GM23338 (cell line): ENCODE results near the gene SMTN. TPM values are rescaled to one million over a fixed set of nuclear protein-coding genes. Genes with fewer than 3 reads are reported as not detected.

Experiments used
- ATAC-seq: fragments of 200-7000 bp; cut with Tn5 transposase; 3 replicates; pipeline ENCODE4 v1.9.1; 2020
- DNase-seq: peaks from one replicate; pipeline ENCODE4 v3.0.0-alpha.2; 2015; ENCODE audit warnings: low spot score
- H2AFZ ChIP-seq: fragments of 200-600 bp; sonication (generic); 2 replicates; pipeline ENCODE4 v1.8.0; 2016; ENCODE audit warnings: antibody characterized with exemption, mild to moderate bottlenecking, moderate library complexity
- H3F3A ChIP-seq: fragments of 200-600 bp; sonication (generic); replicated peaks from 2 replicates; pipeline ENCODE4 v1.8.0; 2017; ENCODE audit warnings: antibody characterized with exemption, mixed run types, low read depth
- H3K27ac ChIP-seq: fragments of 200-600 bp; sonication (generic); 2 replicates; pipeline ENCODE4 v1.6.1; 2016; ENCODE audit warnings: low read depth
- H3K27me3 ChIP-seq: fragments of 200-600 bp; sonication (generic); 2 replicates; pipeline ENCODE4 v1.8.0; 2016; ENCODE audit warnings: mild to moderate bottlenecking, mixed run types, moderate library complexity; ENCODE audit not compliant: insufficient read depth
- H3K36me3 ChIP-seq: fragments of 200-600 bp; sonication (generic); 2 replicates; pipeline ENCODE4 v1.8.0; 2016; ENCODE audit warnings: mild to moderate bottlenecking; ENCODE audit not compliant: insufficient read depth
- H3K4me1 ChIP-seq: fragments of 200-600 bp; sonication (generic); 2 replicates; pipeline ENCODE4 v1.8.0; 2016; ENCODE audit warnings: mild to moderate bottlenecking, moderate library complexity; ENCODE audit not compliant: insufficient read depth
- H3K4me2 ChIP-seq: fragments of 200-600 bp; sonication (generic); 2 replicates; pipeline ENCODE4 v1.7.1; 2017; ENCODE audit warnings: mixed run types
- H3K4me3 ChIP-seq: fragments of 200-600 bp; sonication (generic); 2 replicates; pipeline ENCODE4 v1.6.1; 2016; ENCODE audit warnings: mixed run types
- H3K79me2 ChIP-seq: fragments of 200-600 bp; sonication (generic); replicated peaks from 2 replicates; pipeline ENCODE4 v1.8.0; 2017; ENCODE audit warnings: mild to moderate bottlenecking; ENCODE audit not compliant: insufficient read depth
- H3K9me2 ChIP-seq: fragments of 200-600 bp; sonication (generic); 2 replicates; pipeline ENCODE4 v1.8.0; 2017; ENCODE audit not compliant: insufficient read depth
- H4K20me1 ChIP-seq: fragments of 200-600 bp; sonication (generic); replicated peaks from 2 replicates; pipeline ENCODE4 v1.8.0; 2017; ENCODE audit warnings: mild to moderate bottlenecking; ENCODE audit not compliant: insufficient read depth
- H3K27ac Mint-ChIP-seq: 2 replicates; pipeline ENCODE4 v1.8.0; 2020; ENCODE audit warnings: inconsistent platforms, mild to moderate bottlenecking, moderate library complexity, mixed read lengths
- H3K27me3 Mint-ChIP-seq: 3 replicates; pipeline ENCODE4 v1.8.0; 2022; ENCODE audit warnings: low read depth, mild to moderate bottlenecking, moderate library complexity, mixed read lengths, inconsistent platforms; ENCODE audit not compliant: insufficient read depth, poor library complexity
- H3K36me3 Mint-ChIP-seq: 3 replicates; pipeline ENCODE4 v1.8.0; 2021; ENCODE audit warnings: low read depth, mild to moderate bottlenecking, inconsistent platforms, moderate library complexity, mixed read lengths
- H3K4me1 Mint-ChIP-seq: 3 replicates; pipeline ENCODE4 v1.8.0; 2020; ENCODE audit warnings: mild to moderate bottlenecking, inconsistent platforms, mixed read lengths
- H3K4me3 Mint-ChIP-seq: 3 replicates; pipeline ENCODE4 v1.8.0; 2021; ENCODE audit warnings: moderate library complexity, mild to moderate bottlenecking, inconsistent platforms, mixed read lengths
- H3K9me3 Mint-ChIP-seq: 3 replicates; pipeline ENCODE4 v1.8.0; 2020; ENCODE audit warnings: moderate library complexity, mild to moderate bottlenecking, inconsistent platforms, mixed read lengths
- EZH2 ChIP-seq: fragments of 200-600 bp; sonication (generic); IDR thresholded peaks from one replicate; pipeline ENCODE4 v1.8.0; 2017; ENCODE audit warnings: antibody characterized with exemption, mild to moderate bottlenecking, low read depth; ENCODE audit not compliant: unreplicated experiment
- EZH2phosphoT487 ChIP-seq: fragments of 200-600 bp; sonication (generic); IDR thresholded peaks from one replicate; pipeline ENCODE4 v1.8.1; 2018; ENCODE audit warnings: antibody characterized with exemption; ENCODE audit not compliant: unreplicated experiment
- NANOG ChIP-seq: IDR thresholded peaks from 2 replicates; pipeline ENCODE4 v1.6.1; 2016; ENCODE audit warnings: antibody characterized with exemption, borderline replicate concordance
- POLR2AphosphoS5 ChIP-seq: IDR thresholded peaks from 2 replicates; pipeline ENCODE4 v1.6.1; 2016; ENCODE audit warnings: antibody characterized with exemption, low read depth
- ZNF114 ChIP-seq: fragments of 250-450 bp; sonication (Bioruptor Pico); IDR thresholded peaks from 2 replicates; pipeline ENCODE4 v1.5.0; 2020; ENCODE audit warnings: mild to moderate bottlenecking, moderate library complexity
- ZNF331 ChIP-seq: fragments of 250-450 bp; sonication (Bioruptor Pico); IDR thresholded peaks from 2 replicates; pipeline ENCODE4 v1.5.0; 2020; ENCODE audit warnings: low read depth, mild to moderate bottlenecking, moderate library complexity
- ZNF462 ChIP-seq: fragments of 250-450 bp; sonication (Bioruptor Pico); IDR thresholded peaks from 2 replicates; pipeline ENCODE4 v1.5.0; 2020; ENCODE audit warnings: mild to moderate bottlenecking, moderate library complexity
- polyA plus RNA-seq: library from polyadenylated mRNA; unstranded; fragments of >200 nt; fragmentation: Nextera tagmentation; extraction: Ambion mirVana; gene quantifications from 2 replicates; pipeline ENCODE4 v1.2.1, GENCODE V29; 2016
- total RNA-seq: library from RNA; depleted of rRNA; stranded (reverse); fragments of >200 nt; shearing (Covaris generic); gene quantifications from 2 replicates; pipeline ENCODE4 v1.2.3, GENCODE V29; 2014

SMTN gene
- total and polyA plus RNA-seq, 2 experiments from 2014 or later = 27.4 to 32.2 TPM

- no peak for TF ChIP-seq ZNF462
- no peak for TF ChIP-seq ZNF331
- no peak for TF ChIP-seq ZNF114 (CRISPR knock-in tag)
- TF ChIP-seq EZH2phosphoT487 = no peak
- TF ChIP-seq EZH2 = no peak
Measured at GRCh38 chr22:31140746-31141145, 59.6 kb downstream of the SMTN start (continued).

GRCh38 chr22:31141551-31141950 lies 60.4 kb downstream of the SMTN start:
- Mint-ChIP-seq H3K9me3 (peaks cover 16% of the 10 kb centered on the region), H3K4me3 (no peak overlapping the region), H3K27ac (no peak overlapping the region), H3K4me1 (peaks cover 16% of the 10 kb centered on the region), H3K36me3 (peaks cover 6% of the 10 kb centered on the region; the same call in 2 of the 3 replicates), H3K27me3 (peaks cover 14% of the 10 kb centered on the region)
- Histone ChIP-seq H4K20me1 (peaks cover 6% of the 10 kb centered on the region; the same call in 1 of the 2 replicates), H3K9me2 (no peaks in the 10 kb centered on the region), H3F3A (no peaks in the 10 kb centered on the region), H3K4me2 (no peak overlapping the region), H3K79me2 (peaks cover 25% of the 10 kb centered on the region), H3K4me1 (peaks cover 21% of the 10 kb centered on the region), H3K27ac (no peak overlapping the region), H3K27me3 (no peaks in the 10 kb centered on the region), H3K4me3 (no peak overlapping the region), H3K36me3 (no peaks in the 10 kb centered on the region), H2AFZ (no peak overlapping the region)
- ATAC-seq (no peak), DNase-seq (no peak)
- no peak for TF ChIP-seq ZNF462
- no peak for TF ChIP-seq NANOG
- TF ChIP-seq ZNF331 = no peak
- no peak for TF ChIP-seq POLR2AphosphoS5
